HTR-8/SVneo (cell line): ENCODE data around the gene SLC22A5.
A peak's percentile ranks its signal among the peaks of the same experiment; 100 is the strongest.
"Not testable (repeated sequence)": the region's sequence is repeated elsewhere in the genome, so short reads cannot be mapped to it uniquely, and the experiment has no call there.

Source experiments
- DNase-seq: peaks from one replicate; pipeline ENCODE4 v3.0.0; 2011; ENCODE audit warnings: low spot score, mixed read lengths; ENCODE audit not compliant: insufficient read length
- FAIRE-seq: peaks from 2 replicates; lab custom pipeline; 2011; peaks lifted over from hg19 to GRCh38; lab: Jason Lieb, UNC

The SLC22A5 gene

DNA sequence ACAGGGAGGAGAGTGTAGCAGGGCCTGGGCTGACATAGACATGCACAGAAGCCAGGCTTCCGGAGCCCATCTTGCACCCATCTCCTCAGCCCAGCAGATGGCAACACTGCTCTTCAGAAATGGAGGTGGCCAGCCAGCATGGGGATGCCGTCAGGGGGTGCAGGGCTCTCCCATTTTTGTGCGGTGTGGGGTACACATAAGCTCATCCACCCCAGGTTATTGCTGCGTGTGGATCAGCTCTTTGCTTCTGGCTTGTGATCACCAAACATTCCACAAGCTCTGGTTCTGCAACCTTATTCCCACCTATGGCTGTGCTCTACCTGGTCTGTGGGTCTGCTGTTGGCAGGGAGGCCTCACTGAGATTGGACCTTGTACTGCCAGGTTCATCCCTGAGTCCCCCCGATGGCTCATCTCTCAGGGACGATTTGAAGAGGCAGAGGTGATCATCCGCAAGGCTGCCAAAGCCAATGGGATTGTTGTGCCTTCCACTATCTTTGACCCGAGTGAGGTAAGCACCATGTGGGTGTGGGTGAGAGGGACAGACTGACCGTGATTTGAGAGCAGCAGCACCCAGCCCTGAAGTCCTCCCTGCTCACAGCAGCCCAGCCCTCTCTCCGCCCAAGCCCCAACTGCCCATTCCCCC lies 17.3 kb downstream of the SLC22A5 start:
- FAIRE-seq = no peak
- DNase-seq = peak; percentile 55

DNA sequence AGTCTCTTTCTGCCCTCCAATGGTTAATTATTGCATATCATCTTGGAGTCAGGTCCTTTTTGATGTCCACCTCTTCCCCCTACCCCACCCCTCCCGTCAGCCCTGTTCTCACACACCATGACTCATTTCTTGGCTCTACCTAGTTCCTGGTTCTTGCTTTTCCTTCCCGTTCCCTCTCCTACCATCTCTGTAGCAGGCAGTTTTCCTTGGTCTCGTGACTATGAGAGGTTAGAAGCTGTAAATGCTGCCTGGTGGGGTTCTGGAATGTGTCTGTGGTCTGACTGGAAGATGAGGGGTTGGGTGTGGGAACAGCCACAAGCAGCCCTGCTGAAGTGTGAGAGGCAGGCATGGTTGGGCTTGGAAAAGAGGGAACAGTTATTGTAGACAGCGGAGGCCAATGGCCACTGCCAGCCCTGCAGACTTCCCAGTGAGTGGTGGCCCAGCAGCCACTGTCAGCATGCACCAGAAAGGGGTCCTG lies 18.2 kb downstream of the SLC22A5 start:
- DNase-seq (peak; percentile 87), FAIRE-seq (peak; percentile 77)

DNA sequence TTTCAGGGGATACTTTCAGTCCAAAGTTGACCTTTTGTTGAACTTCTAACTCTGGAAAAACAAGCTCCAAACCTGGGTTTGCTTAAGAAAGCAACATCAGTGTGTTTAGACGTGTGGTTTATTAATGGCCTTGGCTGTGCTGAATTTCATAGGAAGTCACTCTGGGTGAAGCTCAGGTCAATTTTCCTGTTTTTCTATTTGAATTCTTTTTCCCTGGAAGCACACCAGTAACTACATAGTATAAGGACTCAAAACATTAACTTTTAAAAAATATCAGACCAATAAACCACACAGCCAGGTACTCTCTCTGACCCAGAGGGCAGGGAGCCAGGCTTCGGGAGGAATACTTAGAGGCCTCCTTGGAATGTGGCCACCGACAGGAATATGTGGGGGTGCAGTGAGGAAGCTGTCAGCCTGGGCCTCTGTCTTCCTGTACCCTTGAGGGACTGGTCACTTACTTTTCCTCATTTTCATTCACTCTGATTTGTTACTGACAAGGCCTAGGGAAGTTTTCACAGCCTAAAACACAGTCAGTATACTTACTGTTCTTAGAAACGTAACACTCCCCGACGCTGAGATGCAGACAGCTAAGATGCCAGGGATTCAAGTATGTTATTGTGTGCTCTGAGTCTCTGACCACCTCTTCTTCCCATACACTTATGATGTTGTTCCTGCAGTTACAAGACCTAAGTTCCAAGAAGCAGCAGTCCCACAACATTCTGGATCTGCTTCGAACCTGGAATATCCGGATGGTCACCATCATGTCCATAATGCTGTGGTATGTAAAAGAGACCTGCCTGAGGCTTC lies 18.9 kb downstream of the SLC22A5 start:
- FAIRE-seq (peak; percentile 40), DNase-seq (no peak)

DNA sequence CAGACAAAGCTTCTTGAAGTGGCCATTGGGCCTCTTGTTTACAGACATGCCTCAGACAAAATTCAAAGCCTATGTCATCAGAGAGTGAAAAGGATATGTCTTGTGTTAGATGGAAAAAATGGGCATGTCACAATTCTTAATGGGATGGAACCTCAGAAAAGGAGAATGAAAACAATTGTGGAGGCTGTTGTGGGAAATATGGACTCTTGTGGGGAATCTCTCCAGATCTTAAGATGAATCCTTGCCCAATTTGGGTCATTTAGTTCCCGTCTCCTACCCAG lies 19.5 kb downstream of the SLC22A5 start:
- FAIRE-seq = no peak
- no peak for DNase-seq

GRCh38 chr5:132389585-132390286 lies 20.2 kb downstream of the SLC22A5 start:
- peak; percentile 99 for FAIRE-seq
- DNase-seq = peak; percentile 96

GRCh38 chr5:132391247-132391646 lies 21.7 kb downstream of the SLC22A5 start:
- DNase-seq (no peak), FAIRE-seq (peak; percentile 28)

GRCh38 chr5:132391870-132392269 lies 22.4 kb downstream of the SLC22A5 start:
- DNase-seq (no peak), FAIRE-seq (no peak)

DNA sequence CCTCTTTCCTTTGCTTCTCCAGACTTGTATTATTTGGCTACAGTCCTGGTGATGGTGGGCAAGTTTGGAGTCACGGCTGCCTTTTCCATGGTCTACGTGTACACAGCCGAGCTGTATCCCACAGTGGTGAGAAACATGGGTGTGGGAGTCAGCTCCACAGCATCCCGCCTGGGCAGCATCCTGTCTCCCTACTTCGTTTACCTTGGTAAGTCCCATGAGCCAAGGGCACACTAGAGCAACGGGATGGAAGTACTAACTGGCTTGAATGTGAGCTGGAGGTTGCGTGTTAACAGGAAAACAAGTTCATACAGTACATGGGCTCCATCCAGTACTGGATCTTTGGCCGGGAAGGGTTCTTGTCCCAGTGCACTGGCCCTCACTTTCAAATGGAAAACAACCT lies 22.9 kb downstream of the SLC22A5 start:
- FAIRE-seq (no peak), DNase-seq (no peak)

GRCh38 chr5:132392978-132393825 lies 23.7 kb downstream of the SLC22A5 start:
- FAIRE-seq (no peak), DNase-seq (no peak)

- FAIRE-seq = no peak
- no peak for DNase-seq
These were observed 25.3 kb downstream of the SLC22A5 start for GRCh38 chr5:132394667-132395259.

GRCh38 chr5:132396589-132397031 lies 27.1 kb downstream of the SLC22A5 start:
- FAIRE-seq = no peak
- no peak for DNase-seq

DNA sequence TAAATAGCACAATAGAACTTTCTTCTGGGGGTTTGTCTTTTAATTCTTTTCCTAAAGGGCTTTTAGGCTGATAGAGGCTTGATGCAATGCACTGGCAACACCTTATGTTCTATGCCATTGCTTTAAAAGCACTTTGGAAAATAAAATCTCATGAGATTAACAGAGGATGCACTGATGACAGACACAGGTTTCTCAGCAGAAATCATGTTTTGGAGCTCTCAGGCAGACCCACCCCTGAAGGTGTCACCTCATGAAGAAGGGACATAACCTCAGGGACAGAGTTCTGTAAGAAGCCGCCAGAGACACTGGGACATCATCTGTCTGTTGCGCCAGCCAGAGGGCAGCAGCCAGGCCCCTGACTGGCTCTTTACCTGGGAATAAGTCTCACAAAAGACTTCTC lies 27.7 kb downstream of the SLC22A5 start:
- DNase-seq (no peak), FAIRE-seq (no peak)

- not testable (repeated sequence) for DNase-seq, FAIRE-seq
These were observed 28.6 kb downstream of the SLC22A5 start for GRCh38 chr5:132397936-132398675.

DNA sequence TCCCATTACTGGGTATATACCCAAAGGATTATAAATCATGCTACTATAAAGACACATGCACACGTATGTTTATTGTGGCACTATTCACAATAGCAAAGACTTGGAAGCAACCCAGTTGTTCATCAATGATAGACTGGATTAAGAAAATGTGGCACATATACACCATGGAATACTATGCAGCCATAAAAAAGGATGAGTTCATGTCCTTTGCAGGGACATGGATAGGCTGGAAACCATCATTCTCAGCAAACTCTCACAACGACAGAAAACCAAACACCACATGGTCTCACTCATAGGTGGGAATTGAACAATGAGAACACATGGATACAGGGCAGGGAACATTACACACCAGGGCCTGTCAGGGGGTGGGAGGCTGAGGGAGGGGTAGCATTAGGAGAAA lies 34.5 kb downstream of the SLC22A5 start:
- not testable (repeated sequence) for DNase-seq, FAIRE-seq

GRCh38 chr5:132405646-132406045 lies 36.1 kb downstream of the SLC22A5 start:
- FAIRE-seq (no peak), DNase-seq (no peak)

DNA sequence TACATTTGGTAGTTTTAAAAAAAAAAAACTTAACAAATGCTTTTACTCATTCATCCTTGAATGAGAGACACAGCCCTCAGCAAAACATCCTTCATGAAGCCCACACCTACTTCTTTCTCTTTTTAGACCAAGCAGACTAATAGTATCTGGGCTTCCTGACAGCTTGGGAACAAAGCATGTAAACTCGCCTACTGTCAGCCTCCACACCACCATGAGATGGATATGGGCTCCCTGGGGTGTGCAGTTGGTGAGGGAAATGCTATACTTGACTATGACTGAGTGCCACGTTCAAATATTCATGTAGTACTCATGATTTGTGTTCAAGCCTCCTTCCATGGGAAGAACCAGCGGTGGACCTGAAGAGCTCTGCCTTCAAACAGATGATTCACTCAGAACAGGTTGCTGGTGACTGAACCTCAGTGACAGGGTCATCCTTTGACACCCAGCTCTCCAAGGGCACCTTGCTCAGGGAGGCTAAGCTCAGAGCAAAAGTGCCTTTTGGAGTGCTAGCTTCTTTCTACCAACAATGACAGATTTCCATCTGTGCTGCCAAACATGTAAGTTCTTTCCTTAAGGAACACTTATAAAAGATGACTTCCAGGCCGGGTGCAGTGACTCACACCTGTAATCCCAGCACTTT lies 36.8 kb downstream of the SLC22A5 start:
- DNase-seq (no peak), FAIRE-seq (no peak)

DNA sequence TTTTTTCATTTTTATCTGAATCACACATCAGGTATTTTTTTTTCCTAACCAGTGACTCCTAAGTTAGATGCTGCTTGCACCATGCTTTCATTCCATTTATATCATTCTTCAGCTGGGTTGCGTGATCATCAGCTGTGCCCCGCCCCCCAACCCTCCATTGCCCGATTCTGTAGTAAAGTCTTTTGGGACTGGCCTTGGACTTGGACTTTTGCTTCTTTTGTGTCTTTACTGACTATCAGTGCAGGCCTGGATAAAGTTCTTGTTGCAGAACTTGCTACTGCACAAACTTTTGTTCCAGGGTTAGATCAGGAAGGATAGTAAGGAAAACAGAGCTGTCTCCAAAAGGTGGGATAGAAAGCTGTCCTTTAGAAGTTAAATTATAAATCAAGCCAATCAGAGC lies 38.5 kb downstream of the SLC22A5 start:
- FAIRE-seq = no peak
- DNase-seq = no peak

GRCh38 chr5:132408456-132408855 lies 38.9 kb downstream of the SLC22A5 start:
- FAIRE-seq = no peak

DNA sequence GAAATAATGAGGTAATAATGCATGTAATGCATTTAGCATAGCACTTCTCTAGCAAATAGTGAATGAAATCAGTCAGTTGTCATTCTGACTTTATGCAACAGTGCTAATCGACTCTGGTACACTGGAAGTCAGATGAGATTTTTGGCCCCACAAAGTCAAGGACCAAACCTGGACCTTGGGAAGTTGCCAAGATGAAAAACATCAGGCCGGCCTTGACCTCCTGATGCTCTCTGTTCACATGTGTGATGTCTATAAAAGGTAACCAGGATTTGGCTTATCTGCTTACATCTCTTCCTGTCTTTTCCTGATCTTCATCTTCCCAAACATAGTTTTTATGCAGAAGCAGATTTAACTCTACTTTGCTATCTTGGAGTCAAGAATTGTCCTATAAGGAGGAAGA lies 39.5 kb downstream of the SLC22A5 start:
- no peak for DNase-seq
- peak; percentile 31 for FAIRE-seq

More at GRCh38 chr5:132408456-132408855, 38.9 kb downstream of the SLC22A5 start:
- DNase-seq = no peak
